Activated CD4-positive, alpha-beta T cell treated with anti-CD3 and anti-CD28 coated beads, Interleukin-2, amount 10 ng/mL, durations not matched to agents 7 days and 5 days (primary cell): ENCODE data around the gene ABHD16B. TPM values are rescaled to one million over a fixed set of nuclear protein-coding genes. Genes with fewer than 3 reads are reported as not detected.
A peak's percentile ranks its signal among the peaks of the same experiment; 100 is the strongest.
"Not testable (repeated sequence)": the region's sequence is repeated elsewhere in the genome, so short reads cannot be mapped to it uniquely, and the experiment has no call there.

Source experiments
- CTCF ChIA-PET: fragments of 350-600 bp; sonication (Branson Sonifier 250); formaldehyde crosslinking; loops from one replicate; lab custom pipeline; 2021; ENCODE audit warnings: antibody characterized with exemption; lab: Charles Lee
- POLR2A ChIA-PET: fragments of 350-600 bp; sonication (Branson Sonifier 250); formaldehyde crosslinking; loops from one replicate; lab custom pipeline; 2021; ENCODE audit warnings: antibody characterized with exemption; lab: Charles Lee
- DNase-seq: peaks from one replicate; pipeline ENCODE4 v3.0.0-alpha.2; 2020
- H3K27ac Mint-ChIP-seq: one replicate; pipeline ENCODE4 v1.8.0; 2021; ENCODE audit warnings: mild to moderate bottlenecking, moderate library complexity, mixed read lengths
- H3K27me3 Mint-ChIP-seq: one replicate; pipeline ENCODE4 v1.8.0; 2021; ENCODE audit warnings: mixed read lengths
- H3K36me3 Mint-ChIP-seq: one replicate; pipeline ENCODE4 v1.8.0; 2021; ENCODE audit warnings: low read depth, mixed read lengths
- H3K4me1 Mint-ChIP-seq: one replicate; pipeline ENCODE4 v1.8.0; 2021; ENCODE audit warnings: mixed read lengths
- H3K4me3 Mint-ChIP-seq: one replicate; pipeline ENCODE4 v1.8.0; 2021; ENCODE audit warnings: mild to moderate bottlenecking, moderate library complexity, mixed read lengths
- H3K9me3 Mint-ChIP-seq: one replicate; pipeline ENCODE4 v1.8.0; 2021; ENCODE audit warnings: mixed read lengths
- total RNA-seq, 2 experiments: library from RNA; stranded (reverse); gene quantifications; one replicate each; pipeline ENCODE4 v1.2.3, GENCODE V29; 2021

ABHD16B gene
- total RNA-seq, 2 experiments from 2014 or later = not detected

DNA sequence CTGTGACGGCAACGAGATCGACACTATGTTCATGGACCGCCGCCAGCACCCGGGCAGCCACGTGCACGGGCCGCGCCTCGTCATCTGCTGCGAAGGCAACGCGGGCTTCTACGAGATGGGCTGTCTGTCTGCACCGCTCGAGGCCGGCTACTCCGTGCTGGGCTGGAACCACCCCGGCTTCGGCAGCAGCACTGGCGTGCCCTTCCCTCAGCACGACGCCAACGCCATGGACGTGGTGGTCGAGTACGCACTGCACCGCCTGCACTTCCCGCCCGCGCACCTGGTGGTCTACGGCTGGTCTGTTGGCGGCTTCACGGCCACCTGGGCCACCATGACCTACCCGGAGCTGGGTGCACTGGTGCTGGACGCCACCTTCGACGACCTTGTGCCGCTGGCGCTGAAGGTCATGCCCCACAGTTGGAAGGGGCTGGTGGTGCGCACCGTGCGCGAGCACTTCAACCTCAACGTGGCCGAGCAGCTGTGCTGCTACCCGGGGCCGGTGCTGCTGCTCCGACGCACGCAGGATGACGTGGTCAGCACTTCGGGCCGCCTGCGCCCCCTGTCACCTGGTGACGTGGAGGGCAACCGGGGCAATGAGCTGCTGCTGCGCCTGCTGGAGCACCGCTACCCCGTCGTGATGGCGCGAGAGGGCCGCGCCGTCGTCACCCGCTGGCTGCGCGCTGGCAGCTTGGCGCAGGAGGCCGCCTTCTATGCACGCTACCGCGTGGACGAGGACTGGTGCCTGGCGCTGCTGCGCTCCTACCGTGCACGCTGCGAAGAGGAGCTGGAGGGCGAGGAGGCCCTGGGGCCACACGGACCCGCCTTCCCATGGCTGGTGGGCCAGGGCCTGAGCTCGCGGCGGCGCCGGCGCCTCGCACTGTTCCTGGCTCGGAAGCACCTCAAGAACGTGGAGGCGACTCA, 943 bp downstream of the ABHD16B start:
- Mint-ChIP-seq H3K9me3 (no peaks in the 10 kb centered on the region), H3K27ac (no peak overlapping the region), H3K27me3 (no peaks in the 10 kb centered on the region), H3K4me3 (no peak overlapping the region), H3K4me1 (peaks cover 34% of the 10 kb centered on the region), H3K36me3 (peaks cover 15% of the 10 kb centered on the region)
- CTCF ChIA-PET = interaction anchor here (1.2 to 1.7 kb wide), 2 partner anchors 11 to 20 kb away, joined by 3 to 4 read pairs; no protein-coding TSS in a partner anchor
- POLR2A ChIA-PET = no interaction called here
- no peak for DNase-seq

DNA sequence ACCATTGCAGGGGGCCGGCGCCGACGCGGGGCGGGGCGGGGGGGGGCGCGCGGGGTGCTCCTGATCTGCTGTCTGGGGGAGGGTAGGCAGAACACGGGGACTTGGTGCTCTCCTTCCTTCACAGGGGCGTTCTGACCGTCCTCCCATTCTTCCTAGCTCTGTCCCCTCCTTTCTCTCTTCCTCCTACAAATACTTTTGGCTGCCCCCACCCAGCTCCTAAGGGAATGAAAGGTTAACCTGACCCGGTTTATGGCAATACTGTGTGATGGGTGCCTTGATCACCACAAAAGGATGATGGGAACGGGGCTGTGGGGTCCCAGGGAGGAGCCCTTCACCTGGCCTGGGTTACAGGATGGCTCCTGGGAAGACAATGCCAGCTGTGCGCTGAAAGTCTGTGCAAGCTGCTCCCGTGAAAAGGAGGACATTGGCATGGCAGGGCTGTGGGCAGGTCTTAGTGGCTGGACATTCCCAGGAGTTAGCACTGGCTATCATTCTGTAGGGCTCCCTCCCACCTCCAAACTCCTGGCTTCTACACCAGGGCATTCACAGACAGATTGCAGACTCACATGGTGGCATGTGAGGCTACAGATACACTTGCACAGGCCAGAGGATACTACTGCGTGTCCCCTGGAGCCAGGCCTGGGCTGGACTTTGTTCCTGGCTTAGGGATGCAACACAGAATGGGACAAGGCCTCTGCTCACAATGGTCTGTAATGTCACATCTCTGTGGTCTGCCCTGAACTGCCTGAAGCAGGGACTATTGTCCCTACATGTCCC, 1.9 kb downstream of the ABHD16B start:
- CTCF ChIA-PET = interaction anchor here (0.7 to 3.4 kb wide), 9 partner anchors 10 to 176 kb away, joined by 3 to 20 read pairs (median 3); partner anchors contain the start of genes ARFRP1, LIME1, PRPF6 and ZGPAT
- H3K4me1 Mint-ChIP-seq = peaks cover 40% of the 10 kb centered on the region
- no peak for DNase-seq
- no peaks in the 10 kb centered on the region for H3K27me3 Mint-ChIP-seq
- POLR2A ChIA-PET = no interaction called here
- H3K36me3 Mint-ChIP-seq = peaks cover 20% of the 10 kb centered on the region
- no peaks in the 10 kb centered on the region for H3K9me3 Mint-ChIP-seq
- H3K27ac Mint-ChIP-seq = peak overlapping the region; percentile 94
- H3K4me3 Mint-ChIP-seq = peak overlapping the region; percentile 89

DNA sequence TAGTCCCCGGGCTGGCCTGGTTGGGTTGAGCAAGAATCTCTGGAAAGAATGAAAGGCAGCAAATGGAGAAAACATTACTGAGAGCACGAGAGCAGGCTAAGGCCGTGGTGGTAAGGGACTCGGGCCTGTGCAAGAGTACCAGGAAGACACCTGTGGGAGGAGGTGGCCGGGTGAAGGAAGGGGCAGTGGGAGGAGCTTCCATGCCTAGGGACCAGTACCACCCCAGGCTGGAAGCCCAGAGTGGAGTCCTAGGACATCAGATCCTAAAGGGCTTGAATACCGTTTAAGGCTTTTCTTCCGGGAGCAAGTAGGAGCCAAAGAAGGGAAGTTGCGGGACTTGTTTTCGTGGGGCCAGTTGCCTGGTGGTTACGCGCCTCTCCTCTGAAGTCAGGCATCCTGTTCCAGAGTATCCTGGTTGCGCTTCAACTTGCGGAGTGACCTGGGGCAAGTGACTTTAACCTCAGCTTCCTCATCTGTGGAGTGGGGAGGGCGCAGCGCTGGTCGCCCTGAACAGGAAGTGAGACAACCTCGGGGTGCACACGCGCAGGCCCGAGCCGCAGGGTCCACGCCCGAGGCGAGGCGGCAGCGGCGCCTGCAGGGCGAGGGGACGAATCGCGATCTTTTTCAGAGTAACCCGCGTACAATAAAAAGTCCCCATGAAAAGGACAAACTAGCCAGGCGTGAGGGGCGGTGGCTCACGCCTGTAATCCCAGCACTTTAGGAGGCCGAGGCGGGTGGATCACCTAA, 2.7 kb downstream of the ABHD16B start:
- H3K4me3 Mint-ChIP-seq = peak overlapping the region; percentile 89
- CTCF ChIA-PET = interaction anchor here (0.7 to 3.4 kb wide), 10 partner anchors 9 to 175 kb away, joined by 3 to 20 read pairs (median 4); partner anchors contain the start of genes ARFRP1, LIME1, PRPF6 and ZGPAT
- peaks cover 35% of the 10 kb centered on the region for H3K4me1 Mint-ChIP-seq
- no peaks in the 10 kb centered on the region for H3K9me3 Mint-ChIP-seq
- H3K27me3 Mint-ChIP-seq = no peaks in the 10 kb centered on the region
- peak overlapping the region; percentile 94 for H3K27ac Mint-ChIP-seq
- DNase-seq = peak; percentile 86
- H3K36me3 Mint-ChIP-seq = peaks cover 22% of the 10 kb centered on the region
- POLR2A ChIA-PET = interaction anchor here (1.2 kb wide), 1 partner anchor 28 kb away, joined by 3 read pairs; no protein-coding TSS in a partner anchor

DNA sequence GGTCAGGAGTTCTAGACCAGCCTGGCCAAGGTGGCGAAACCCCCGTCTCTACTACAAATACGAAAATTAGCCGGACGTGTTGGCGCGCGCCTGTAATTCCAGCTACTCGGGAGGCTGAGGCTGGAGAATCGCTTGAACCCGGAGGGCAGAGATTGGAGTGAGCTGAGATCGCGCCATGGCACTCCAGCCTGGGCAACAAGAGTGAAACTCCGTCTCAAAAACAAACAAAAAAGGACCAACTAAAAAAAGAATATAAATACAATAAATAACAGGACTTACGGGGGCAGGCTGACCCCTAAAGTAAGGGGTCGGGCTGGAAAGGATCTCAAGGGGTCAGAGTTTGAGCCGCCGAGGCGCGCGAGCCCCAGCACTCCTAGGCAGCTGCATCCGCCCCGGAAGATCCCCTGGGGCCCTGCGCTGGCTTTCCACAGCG, 3.3 kb downstream of the ABHD16B start:
- no peak for DNase-seq
- peak overlapping the region; percentile 89 for H3K4me3 Mint-ChIP-seq
- peaks cover 26% of the 10 kb centered on the region for H3K36me3 Mint-ChIP-seq
- no peaks in the 10 kb centered on the region for H3K27me3 Mint-ChIP-seq
- H3K27ac Mint-ChIP-seq = peak overlapping the region; percentile 94
- no peaks in the 10 kb centered on the region for H3K9me3 Mint-ChIP-seq
- POLR2A ChIA-PET = interaction anchor here (1.2 kb wide), 1 partner anchor 27 kb away, joined by 3 read pairs; no protein-coding TSS in a partner anchor
- CTCF ChIA-PET = interaction anchor here (1.0 to 3.4 kb wide), 11 partner anchors 8 to 327 kb away, joined by 3 to 20 read pairs (median 5); partner anchors contain the start of genes ARFRP1, PRPF6, PTK6 and ZGPAT
- peaks cover 30% of the 10 kb centered on the region for H3K4me1 Mint-ChIP-seq

DNA sequence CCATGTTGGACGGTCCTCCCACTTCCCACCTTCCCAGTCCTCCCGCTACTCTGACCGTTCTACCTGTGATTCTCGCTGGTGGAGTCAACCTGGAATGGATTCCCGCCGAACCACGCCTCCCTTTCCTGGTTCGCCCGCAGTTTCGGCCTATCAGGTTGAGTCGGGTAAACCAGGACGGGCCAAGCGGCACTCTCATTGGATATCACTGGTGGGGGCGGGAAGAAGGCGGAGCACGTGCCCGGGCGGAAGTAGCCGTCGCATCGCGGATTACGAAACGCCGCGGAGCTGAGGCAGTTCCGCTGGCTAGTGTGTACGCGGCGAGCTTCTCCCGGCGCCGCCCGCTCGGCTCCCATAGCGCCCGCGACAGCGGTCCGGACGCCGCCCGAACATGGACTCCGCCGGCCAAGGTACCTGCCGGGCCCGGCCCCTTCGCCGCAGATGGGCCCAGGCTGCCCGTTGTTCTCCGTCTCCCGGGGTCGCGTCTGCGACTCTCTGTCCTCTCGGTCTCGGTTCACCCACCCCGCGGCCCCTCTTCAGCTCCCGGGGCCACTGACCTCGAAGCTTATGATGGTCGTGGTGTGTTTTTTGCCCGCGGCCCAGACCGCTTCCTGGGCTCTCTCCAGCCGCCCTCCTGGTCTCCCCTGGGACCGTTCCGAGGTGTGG, 3.8 kb downstream of the ABHD16B start, which contains the start of gene TPD52L2:
Gene TPD52L2 (plus strand): TSS at position 293 of the 663 bp plus-strand sequence. CDS start 96 bp downstream, at position 389.
- H3K27me3 Mint-ChIP-seq = no peaks in the 10 kb centered on the region
- H3K36me3 Mint-ChIP-seq = peaks cover 28% of the 10 kb centered on the region
- no peaks in the 10 kb centered on the region for H3K9me3 Mint-ChIP-seq
- DNase-seq = peak; percentile 99
- ChIA-PET CTCF (interaction anchor here (0.8 to 3.4 kb wide), 12 partner anchors 8 to 327 kb away, joined by 3 to 20 read pairs (median 4); partner anchors contain the start of genes ARFRP1, PRPF6, PTK6 and ZGPAT), POLR2A (interaction anchor here (0.7 to 1.2 kb wide), 2 partner anchors 27 to 250 kb away, joined by 3 to 4 read pairs; no protein-coding TSS in a partner anchor)
- H3K27ac Mint-ChIP-seq = peak within 1 kb of the TSS; percentile 94
- peak within 1 kb of the TSS; percentile 89 for H3K4me3 Mint-ChIP-seq
- H3K4me1 Mint-ChIP-seq = peaks cover 30% of the 10 kb centered on the region

DNA sequence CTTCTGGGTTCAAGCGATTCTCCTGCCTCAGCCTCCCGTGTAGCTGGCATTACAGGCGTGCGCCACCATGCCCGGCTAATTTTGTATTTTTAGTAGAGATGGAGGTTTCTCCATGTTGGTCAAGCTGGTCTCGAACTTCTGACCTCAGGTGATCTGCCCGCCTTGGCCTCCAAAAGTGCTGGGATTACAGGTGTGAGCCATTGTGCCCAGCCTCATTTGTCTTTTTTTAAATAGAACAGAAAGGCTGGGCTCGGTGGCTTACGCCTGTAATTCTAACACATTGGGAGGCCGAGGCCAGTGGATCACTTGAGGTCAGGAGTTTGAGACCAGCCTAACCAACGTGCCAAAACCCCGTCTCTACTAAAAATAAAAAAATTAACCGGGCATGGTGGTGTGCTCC, 5.7 kb downstream of the ABHD16B start:
- DNase-seq, H3K27me3 Mint-ChIP-seq, POLR2A ChIA-PET, H3K27ac Mint-ChIP-seq, H3K9me3 Mint-ChIP-seq: not testable (repeated sequence)
- peaks cover 31% of the 10 kb centered on the region for H3K36me3 Mint-ChIP-seq
- CTCF ChIA-PET = interaction anchor here (0.5 kb wide), 1 partner anchor 315 kb away, joined by 4 read pairs; no protein-coding TSS in a partner anchor
- peaks cover 30% of the 10 kb centered on the region for H3K4me1 Mint-ChIP-seq
- peak overlapping the region; percentile 50 for H3K4me3 Mint-ChIP-seq

DNA sequence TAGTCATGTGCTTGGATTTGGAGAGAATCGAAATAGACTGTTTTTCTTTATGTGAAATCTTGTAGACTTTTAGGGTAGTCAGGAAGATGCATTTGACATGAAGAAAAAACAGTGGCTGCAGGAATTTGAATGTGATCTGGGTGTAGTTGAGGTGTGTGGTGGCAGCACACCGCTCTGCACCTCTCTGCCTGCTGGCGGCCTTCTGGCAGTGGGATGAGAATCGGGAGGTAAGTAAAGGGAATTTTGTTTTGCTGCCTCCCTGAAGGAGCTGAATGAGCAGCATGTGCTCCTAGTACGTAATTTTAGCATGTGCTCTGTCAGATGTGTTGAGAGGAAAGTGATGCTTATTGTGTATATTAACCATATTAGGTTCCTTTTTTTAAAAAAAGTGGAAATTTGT, 7.0 kb downstream of the ABHD16B start:
- Mint-ChIP-seq H3K9me3 (no peaks in the 10 kb centered on the region), H3K27ac (peak overlapping the region; percentile 63), H3K4me3 (no peak overlapping the region), H3K27me3 (no peaks in the 10 kb centered on the region), H3K36me3 (peaks cover 30% of the 10 kb centered on the region), H3K4me1 (peaks cover 33% of the 10 kb centered on the region)
- no peak for DNase-seq
- ChIA-PET POLR2A (no interaction called here), CTCF (interaction anchor here (0.6 to 1.5 kb wide), 2 partner anchors 13 to 341 kb away, joined by 3 read pairs; no protein-coding TSS in a partner anchor)

DNA sequence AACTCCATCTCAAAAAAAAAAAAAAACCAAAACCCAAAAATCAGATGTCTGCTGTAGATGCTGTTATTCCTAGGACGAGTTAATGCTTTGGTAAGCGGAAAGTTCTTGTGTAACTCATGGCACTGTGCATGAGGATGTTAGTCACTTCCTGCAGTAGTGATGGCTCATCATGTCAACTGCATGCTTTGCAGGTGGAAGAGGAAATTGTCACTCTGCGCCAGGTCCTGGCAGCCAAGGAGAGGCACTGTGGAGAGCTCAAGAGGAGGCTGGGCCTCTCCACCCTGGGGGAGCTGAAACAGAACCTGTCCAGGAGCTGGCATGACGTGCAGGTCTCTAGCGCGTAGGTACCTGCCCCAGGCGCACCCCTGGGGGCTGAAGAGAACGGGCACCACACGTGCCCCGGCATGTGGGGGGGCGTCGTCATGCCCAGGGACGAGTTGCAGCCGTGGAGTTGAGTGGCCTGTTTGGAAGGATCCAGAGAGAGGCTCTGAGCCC, 12.2 kb downstream of the ABHD16B start:
- POLR2A ChIA-PET = no interaction called here
- CTCF ChIA-PET = interaction anchor here (0.6 to 2.7 kb wide), 8 partner anchors 9 to 165 kb away, joined by 3 to 14 read pairs (median 4); partner anchors contain the start of gene TPD52L2
- Mint-ChIP-seq H3K4me3 (peak overlapping the region; percentile 25), H3K9me3 (no peaks in the 10 kb centered on the region), H3K27me3 (no peaks in the 10 kb centered on the region), H3K36me3 (peaks cover 35% of the 10 kb centered on the region), H3K4me1 (peaks cover 11% of the 10 kb centered on the region), H3K27ac (peak overlapping the region; percentile 85)
- peak; percentile 58 for DNase-seq

DNA sequence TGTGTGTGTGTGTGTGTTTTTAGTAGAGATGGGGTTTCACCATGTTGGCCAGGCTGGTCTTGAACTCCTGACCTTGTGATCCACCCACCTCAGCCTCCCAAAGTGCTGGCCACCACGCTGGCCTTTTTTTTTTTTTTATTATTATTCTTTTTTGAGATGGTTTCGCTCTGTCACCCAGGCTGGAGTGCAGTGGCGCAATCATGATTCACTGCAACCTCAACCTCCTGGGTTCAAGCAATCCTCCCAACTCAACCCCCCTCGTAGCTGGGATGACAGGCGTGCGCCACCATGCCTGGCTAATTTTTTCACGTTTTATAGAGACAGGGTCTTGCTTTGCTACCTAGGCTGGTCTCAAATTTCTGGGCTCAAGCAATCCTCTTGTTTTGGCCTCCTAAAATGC, 12.9 kb downstream of the ABHD16B start:
- Mint-ChIP-seq H3K36me3 (peaks cover 32% of the 10 kb centered on the region), H3K4me1 (peaks cover 11% of the 10 kb centered on the region)
- H3K9me3 Mint-ChIP-seq, H3K27ac Mint-ChIP-seq, DNase-seq, POLR2A ChIA-PET, H3K4me3 Mint-ChIP-seq, H3K27me3 Mint-ChIP-seq: not testable (repeated sequence)
- CTCF ChIA-PET = interaction anchor here (0.6 to 2.7 kb wide), 4 partner anchors 8 to 100 kb away, joined by 4 to 14 read pairs (median 6); partner anchors contain the start of gene TPD52L2

DNA sequence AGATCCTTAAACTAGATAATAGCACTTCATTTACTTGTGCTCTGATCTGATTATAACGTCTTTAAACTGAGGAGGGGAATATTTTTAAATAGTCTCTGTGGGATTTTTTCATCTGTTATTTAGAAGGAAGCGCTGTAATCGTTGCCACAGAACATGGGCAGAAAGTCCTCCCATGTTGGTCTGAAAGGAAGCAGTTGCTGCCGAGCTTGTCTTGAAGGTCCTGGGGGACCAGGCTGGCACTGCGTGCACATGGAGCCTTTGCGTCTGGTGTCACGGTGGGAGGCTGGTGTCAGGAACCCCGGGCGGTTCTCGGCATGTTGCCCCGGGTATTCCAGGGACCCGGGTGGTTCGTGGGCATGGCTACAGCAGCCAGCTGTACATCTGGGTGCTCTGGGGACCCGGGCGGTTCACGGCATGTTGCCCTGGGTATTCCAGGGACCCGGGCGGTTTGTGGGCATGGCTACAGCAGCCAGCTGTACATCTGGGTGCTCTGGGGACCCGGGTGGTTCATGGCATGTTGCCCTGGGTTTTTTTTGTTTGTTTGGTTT, 15.3 kb downstream of the ABHD16B start:
- Mint-ChIP-seq H3K4me1 (peaks cover 11% of the 10 kb centered on the region), H3K27ac (no peak overlapping the region), H3K27me3 (no peaks in the 10 kb centered on the region), H3K36me3 (peaks cover 24% of the 10 kb centered on the region), H3K4me3 (no peak overlapping the region), H3K9me3 (no peaks in the 10 kb centered on the region)
- POLR2A ChIA-PET = no interaction called here
- no peak for DNase-seq
- CTCF ChIA-PET = interaction anchor here (1.2 to 2.2 kb wide), 4 partner anchors 8 to 339 kb away, joined by 3 to 8 read pairs (median 4); partner anchors contain the start of gene TPD52L2
